Ishikawa (cell line): ENCODE data around the gene GLIS2.

Experiments
- CEBPB ChIP-seq: IDR thresholded peaks from 2 replicates; pipeline ENCODE4 v1.6.1; 2012
- CREB1 ChIP-seq: IDR thresholded peaks from 2 replicates; pipeline ENCODE4 v1.6.1; 2012; ENCODE audit warnings: low read depth
- EP300 ChIP-seq: IDR thresholded peaks from 2 replicates; pipeline ENCODE4 v1.6.1; 2012; ENCODE audit warnings: borderline replicate concordance
- FOXM1 ChIP-seq: IDR thresholded peaks from 2 replicates; pipeline ENCODE4 v1.6.1; 2012; ENCODE audit warnings: low read depth, borderline replicate concordance
- MAX ChIP-seq: IDR thresholded peaks from 2 replicates; pipeline ENCODE4 v1.6.1; 2012
- NFIC ChIP-seq: IDR thresholded peaks from 2 replicates; pipeline ENCODE4 v1.6.1; 2012
- RAD21 ChIP-seq: IDR thresholded peaks from 2 replicates; pipeline ENCODE4 v1.6.1; 2012; ENCODE audit warnings: low read depth
- TAF1 ChIP-seq: IDR thresholded peaks from 2 replicates; pipeline ENCODE4 v1.6.1; 2012; ENCODE audit warnings: low read depth, mild to moderate bottlenecking
- TCF12 ChIP-seq: IDR thresholded peaks from 2 replicates; pipeline ENCODE4 v1.6.1; 2012; ENCODE audit warnings: low read depth
- TEAD4 ChIP-seq: IDR thresholded peaks from 2 replicates; pipeline ENCODE4 v1.6.1; 2012
- YY1 ChIP-seq: IDR thresholded peaks from 2 replicates; pipeline ENCODE4 v1.6.1; 2012; ENCODE audit warnings: low read depth
- ZBTB7A ChIP-seq: IDR thresholded peaks from 2 replicates; pipeline ENCODE4 v1.6.1; 2012; ENCODE audit warnings: low read depth
- TF ChIP-seq, protein P1 (sequence below): IDR thresholded peaks from 2 replicates; pipeline ENCODE4 v1.6.1; 2012; ENCODE audit warnings: low read depth, mild to moderate bottlenecking
- TF ChIP-seq, protein P2 (sequence below): IDR thresholded peaks from 2 replicates; pipeline ENCODE4 v1.6.1; 2012

The GLIS2 gene

GRCh38 chr16:4376126-4376892 lies 60.4 kb downstream of the GLIS2 start:
- TF ChIP-seq NFIC (peak; percentile 93), EP300 (peak; percentile 55; the same call in 1 of the 2 replicates), TCF12 (peak; percentile 59), ZBTB7A (peak; percentile 74; the same call in 1 of the 2 replicates), MAX (peak; percentile 44; the same call in 1 of the 2 replicates)
- TF ChIP-seq, protein P1, sequence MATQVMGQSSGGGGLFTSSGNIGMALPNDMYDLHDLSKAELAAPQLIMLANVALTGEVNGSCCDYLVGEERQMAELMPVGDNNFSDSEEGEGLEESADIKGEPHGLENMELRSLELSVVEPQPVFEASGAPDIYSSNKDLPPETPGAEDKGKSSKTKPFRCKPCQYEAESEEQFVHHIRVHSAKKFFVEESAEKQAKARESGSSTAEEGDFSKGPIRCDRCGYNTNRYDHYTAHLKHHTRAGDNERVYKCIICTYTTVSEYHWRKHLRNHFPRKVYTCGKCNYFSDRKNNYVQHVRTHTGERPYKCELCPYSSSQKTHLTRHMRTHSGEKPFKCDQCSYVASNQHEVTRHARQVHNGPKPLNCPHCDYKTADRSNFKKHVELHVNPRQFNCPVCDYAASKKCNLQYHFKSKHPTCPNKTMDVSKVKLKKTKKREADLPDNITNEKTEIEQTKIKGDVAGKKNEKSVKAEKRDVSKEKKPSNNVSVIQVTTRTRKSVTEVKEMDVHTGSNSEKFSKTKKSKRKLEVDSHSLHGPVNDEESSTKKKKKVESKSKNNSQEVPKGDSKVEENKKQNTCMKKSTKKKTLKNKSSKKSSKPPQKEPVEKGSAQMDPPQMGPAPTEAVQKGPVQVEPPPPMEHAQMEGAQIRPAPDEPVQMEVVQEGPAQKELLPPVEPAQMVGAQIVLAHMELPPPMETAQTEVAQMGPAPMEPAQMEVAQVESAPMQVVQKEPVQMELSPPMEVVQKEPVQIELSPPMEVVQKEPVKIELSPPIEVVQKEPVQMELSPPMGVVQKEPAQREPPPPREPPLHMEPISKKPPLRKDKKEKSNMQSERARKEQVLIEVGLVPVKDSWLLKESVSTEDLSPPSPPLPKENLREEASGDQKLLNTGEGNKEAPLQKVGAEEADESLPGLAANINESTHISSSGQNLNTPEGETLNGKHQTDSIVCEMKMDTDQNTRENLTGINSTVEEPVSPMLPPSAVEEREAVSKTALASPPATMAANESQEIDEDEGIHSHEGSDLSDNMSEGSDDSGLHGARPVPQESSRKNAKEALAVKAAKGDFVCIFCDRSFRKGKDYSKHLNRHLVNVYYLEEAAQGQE, result no peak
- TF ChIP-seq, protein P2, sequence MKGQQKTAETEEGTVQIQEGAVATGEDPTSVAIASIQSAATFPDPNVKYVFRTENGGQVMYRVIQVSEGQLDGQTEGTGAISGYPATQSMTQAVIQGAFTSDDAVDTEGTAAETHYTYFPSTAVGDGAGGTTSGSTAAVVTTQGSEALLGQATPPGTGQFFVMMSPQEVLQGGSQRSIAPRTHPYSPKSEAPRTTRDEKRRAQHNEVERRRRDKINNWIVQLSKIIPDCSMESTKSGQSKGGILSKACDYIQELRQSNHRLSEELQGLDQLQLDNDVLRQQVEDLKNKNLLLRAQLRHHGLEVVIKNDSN, result no peak

DNA sequence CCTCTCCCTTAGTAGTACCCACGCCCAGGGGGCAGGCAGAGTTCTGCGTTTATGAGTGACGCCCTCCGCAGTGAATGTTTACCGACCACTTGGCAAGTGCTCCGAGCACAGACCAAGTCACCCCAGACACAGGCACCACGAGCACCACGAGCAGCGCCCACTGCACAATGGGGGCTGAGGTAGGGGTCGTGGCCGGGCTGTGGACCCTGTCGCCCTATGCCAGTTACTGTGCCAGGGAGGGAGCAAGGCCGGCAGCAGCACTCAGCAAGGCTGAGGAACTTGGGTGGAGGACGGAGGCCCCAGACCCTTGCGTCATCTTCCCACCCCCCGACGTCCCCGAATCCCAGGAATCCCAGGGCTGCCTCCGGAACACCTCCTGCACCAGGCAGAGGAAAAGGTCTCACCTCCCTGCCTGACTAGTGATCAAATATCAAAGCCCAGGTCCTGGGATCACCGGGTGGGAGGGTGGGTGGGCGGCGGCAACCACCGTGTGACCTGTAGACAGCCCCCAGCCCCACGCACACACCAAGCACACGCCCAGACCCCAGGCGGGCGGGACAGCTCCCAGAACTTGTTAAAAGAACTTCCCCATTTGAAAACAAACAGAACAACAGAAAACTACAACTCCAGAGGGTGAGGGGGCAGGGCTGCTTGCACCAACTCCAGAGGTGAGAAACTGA lies 61.2 kb downstream of the GLIS2 start:
- TF ChIP-seq CREB1, result no peak
- TF ChIP-seq CEBPB, result no peak
- no peak for TF ChIP-seq TEAD4
- no peak; the same call in 1 of the 2 replicates for TF ChIP-seq ZBTB7A
- TF ChIP-seq NFIC, result no peak

- no peak for TF ChIP-seq ZBTB7A
- no peak for TF ChIP-seq YY1
- TF ChIP-seq, protein P1, result no peak
- no peak for TF ChIP-seq CREB1
- no peak for TF ChIP-seq TCF12
- TF ChIP-seq NFIC, result no peak
- TF ChIP-seq CEBPB, result no peak
- no peak for TF ChIP-seq TAF1
- TF ChIP-seq FOXM1, result no peak
Observed at GRCh38 chr16:4377573-4378154, 61.8 kb downstream of the GLIS2 start.

DNA sequence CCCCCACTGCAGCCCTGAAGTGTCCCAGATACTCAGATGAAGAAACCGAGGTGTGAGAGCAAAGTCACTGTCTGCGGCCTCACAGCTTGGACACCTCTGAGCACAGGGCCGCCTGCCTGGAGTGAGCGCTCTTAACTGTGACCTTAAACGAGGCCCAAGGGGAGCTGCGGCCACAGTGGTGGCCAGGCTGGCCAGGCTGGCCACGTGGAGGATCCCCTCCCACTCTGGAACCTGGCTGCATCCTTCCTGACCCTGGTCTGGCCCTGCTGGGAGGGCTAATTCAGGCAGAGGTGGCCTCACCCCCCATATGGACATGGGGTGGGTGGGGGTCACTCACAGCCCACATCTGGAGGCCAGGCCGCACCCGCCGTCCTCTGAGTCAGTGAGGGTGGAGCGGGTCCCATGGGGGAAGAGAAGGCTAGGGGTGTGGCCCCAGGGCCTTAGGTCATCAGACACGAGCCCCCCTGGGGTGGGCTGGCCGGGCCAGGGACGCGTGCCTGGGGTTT lies 62.3 kb downstream of the GLIS2 start:
- TF ChIP-seq YY1, result no peak
- TF ChIP-seq TCF12, result 0 out of 2 replicates have a peak, but pooled peaks have one; percentile 34

- TF ChIP-seq CREB1 (no peak), MAX (no peak), ZBTB7A (no peak; the same call in 1 of the 2 replicates), EP300 (no peak), NFIC (no peak), TEAD4 (no peak), FOXM1 (no peak), TAF1 (no peak), RAD21 (no peak), TCF12 (no peak), YY1 (no peak)
- TF ChIP-seq, protein P2, result no peak
- TF ChIP-seq, protein P1, result no peak
Observed at GRCh38 chr16:4378999-4379690, 63.3 kb downstream of the GLIS2 start.
